ENCODE data around the gene CCDC152.

The CCDC152 gene

DNA sequence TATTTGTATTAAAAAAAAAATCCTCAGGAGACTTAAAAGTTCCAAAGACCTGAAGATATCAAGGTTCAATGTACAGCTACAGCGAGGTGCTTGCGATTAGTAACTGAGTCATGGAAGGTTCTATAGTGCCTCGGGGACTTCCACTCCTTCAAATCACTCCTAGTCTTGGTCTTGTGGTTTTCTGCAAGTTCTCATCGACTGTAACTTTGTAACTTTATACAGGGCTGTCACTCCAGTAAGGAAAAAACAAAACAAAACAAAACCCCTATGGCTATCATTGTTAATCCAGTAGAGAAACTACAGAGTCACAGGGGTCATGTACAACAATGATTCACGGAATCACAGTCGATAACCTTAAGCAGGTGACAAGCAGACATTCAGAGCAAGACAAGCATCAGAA is 94.9 kb downstream of the CCDC152 start:
- DNase-seq: no peak
